COLO668 (cell line): Measurements from ENCODE around the gene ENOSF1.
"Not testable (repeated sequence)": the region's sequence is repeated elsewhere in the genome, so short reads cannot be mapped to it uniquely, and the experiment has no call there.

Source experiments
- DNase-seq: peaks from one replicate; lab custom pipeline; 2025; ENCODE audit not compliant: unreplicated experiment; lab: John Stamatoyannopoulos, UW

The ENOSF1 gene

GRCh38 chr18:708096-708495 is 4.3 kb downstream of the ENOSF1 start:
- no peak for DNase-seq

- DNase-seq, result no peak
Measured at GRCh38 chr18:706405-706804, 6.0 kb downstream of the ENOSF1 start.

- no peak for DNase-seq
Measured at GRCh38 chr18:703213-703967, 9.0 kb downstream of the ENOSF1 start.

- no peak for DNase-seq
Measured at GRCh38 chr18:697800-698199, 14.6 kb downstream of the ENOSF1 start.

- DNase-seq, result no peak
Measured at GRCh38 chr18:697012-697411, 15.4 kb downstream of the ENOSF1 start.

- DNase-seq, result no peak
Measured at GRCh38 chr18:693466-694187, 18.8 kb downstream of the ENOSF1 start.

- DNase-seq, result no peak
Measured at GRCh38 chr18:692824-693223, 19.6 kb downstream of the ENOSF1 start.

GRCh38 chr18:688323-688722 is 24.1 kb downstream of the ENOSF1 start:
- DNase-seq, result no peak

- no peak for DNase-seq
Measured at GRCh38 chr18:686339-687111, 25.9 kb downstream of the ENOSF1 start.

- no peak for DNase-seq
Measured at GRCh38 chr18:685438-685837, 27.0 kb downstream of the ENOSF1 start.

GRCh38 chr18:683531-683930 is 28.9 kb downstream of the ENOSF1 start:
- no peak for DNase-seq

GRCh38 chr18:682833-683232 is 29.6 kb downstream of the ENOSF1 start:
- DNase-seq, result no peak

GRCh38 chr18:682416-682815 is 30.0 kb downstream of the ENOSF1 start:
- not testable (repeated sequence) for DNase-seq

GRCh38 chr18:681985-682384 is 30.4 kb downstream of the ENOSF1 start:
- DNase-seq, result no peak

GRCh38 chr18:680392-680791 is 32.0 kb downstream of the ENOSF1 start:
- no peak for DNase-seq

GRCh38 chr18:679516-679915 is 32.9 kb downstream of the ENOSF1 start:
- no peak for DNase-seq

GRCh38 chr18:678482-679182 is 33.8 kb downstream of the ENOSF1 start:
- DNase-seq, result no peak

- no peak for DNase-seq
Measured at GRCh38 chr18:677951-678381, 34.5 kb downstream of the ENOSF1 start.

GRCh38 chr18:677145-677544 is 35.3 kb downstream of the ENOSF1 start:
- DNase-seq, result no peak

GRCh38 chr18:676736-677135 is 35.7 kb downstream of the ENOSF1 start:
- no peak for DNase-seq

- no peak for DNase-seq
Measured at GRCh38 chr18:676069-676468, 36.4 kb downstream of the ENOSF1 start.
